Measurements from ENCODE around the gene UGT1A5.

DNA sequence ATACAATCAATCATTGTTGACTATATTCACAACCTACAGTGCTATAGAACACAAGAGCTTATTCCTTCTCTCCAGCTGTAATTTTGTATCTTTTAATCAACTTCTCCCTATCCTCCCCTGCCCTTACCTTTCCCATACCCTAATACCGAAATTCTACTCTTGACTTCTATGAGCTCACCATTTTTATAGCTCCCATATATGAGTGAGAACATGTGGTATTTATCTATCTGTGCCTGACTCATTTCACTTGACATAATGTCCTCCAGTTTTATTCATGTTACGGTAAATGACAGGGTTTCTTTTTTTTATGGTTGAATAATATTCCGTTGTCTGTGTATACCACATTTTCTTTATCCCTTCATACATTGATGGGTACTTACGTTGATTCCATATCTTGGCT is 68.1 kb downstream of the UGT1A5 start:
- TF ChIP-seq, protein P1, sequence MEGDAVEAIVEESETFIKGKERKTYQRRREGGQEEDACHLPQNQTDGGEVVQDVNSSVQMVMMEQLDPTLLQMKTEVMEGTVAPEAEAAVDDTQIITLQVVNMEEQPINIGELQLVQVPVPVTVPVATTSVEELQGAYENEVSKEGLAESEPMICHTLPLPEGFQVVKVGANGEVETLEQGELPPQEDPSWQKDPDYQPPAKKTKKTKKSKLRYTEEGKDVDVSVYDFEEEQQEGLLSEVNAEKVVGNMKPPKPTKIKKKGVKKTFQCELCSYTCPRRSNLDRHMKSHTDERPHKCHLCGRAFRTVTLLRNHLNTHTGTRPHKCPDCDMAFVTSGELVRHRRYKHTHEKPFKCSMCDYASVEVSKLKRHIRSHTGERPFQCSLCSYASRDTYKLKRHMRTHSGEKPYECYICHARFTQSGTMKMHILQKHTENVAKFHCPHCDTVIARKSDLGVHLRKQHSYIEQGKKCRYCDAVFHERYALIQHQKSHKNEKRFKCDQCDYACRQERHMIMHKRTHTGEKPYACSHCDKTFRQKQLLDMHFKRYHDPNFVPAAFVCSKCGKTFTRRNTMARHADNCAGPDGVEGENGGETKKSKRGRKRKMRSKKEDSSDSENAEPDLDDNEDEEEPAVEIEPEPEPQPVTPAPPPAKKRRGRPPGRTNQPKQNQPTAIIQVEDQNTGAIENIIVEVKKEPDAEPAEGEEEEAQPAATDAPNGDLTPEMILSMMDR (IDR thresholded peaks at IDR 0.05), result no peak
- no peak for TF ChIP-seq YY1 (IDR thresholded peaks at IDR 0.05; ENCODE audit: low read depth)
- no peak for TF ChIP-seq EP300 (IDR thresholded peaks at IDR 0.05; ENCODE audit: borderline replicate concordance in 1 of 2, low read depth in 1 of 2, low read length in 1 of 2)
